GM21390 (cell line): Measurements from ENCODE around the gene KRTDAP.

Experiments
- ATAC-seq: cut with Tn5 transposase; IDR thresholded peaks from one replicate; pipeline ENCODE4 v1.9.1; 2021; ENCODE audit not compliant: unreplicated experiment

The KRTDAP gene

DNA sequence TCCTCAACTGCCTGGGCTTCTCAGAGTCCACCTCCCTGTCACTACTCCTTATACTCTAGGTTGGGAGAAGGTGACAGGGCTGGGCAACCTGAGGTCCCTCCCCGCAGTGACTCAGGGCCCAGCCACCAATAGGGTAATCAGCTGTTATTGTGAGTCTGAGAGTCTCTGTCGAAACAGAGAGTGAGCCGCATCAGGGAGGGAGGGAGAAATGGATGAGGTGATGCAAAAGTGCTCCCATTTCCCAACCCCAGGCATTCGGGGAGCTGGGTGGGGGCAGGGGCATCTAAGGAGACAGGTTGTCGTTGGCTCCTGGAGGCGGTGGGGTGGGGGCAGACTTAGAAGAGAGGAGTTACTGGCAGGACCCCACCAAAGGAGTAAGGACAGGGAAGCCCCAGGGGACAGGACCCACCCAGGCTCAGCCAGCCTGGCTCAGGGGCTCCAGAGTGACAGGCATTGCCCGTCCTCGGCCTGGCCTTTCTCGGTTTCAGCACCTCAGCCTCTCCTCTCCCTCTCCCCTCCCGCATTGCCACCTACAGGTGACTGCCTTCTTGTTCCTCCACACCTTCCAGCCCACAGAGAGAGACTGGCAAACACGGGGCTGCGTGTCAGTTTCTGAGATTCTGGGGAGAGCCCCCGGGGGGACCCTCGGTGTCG lies 23.5 kb upstream of the KRTDAP start, which contains the start of gene DMKN:
DMKN (minus strand) TSS at position 22 of the 654 bp plus-strand sequence. CDS start 174 bp downstream, outside the sequence.
- no peak for ATAC-seq

DNA sequence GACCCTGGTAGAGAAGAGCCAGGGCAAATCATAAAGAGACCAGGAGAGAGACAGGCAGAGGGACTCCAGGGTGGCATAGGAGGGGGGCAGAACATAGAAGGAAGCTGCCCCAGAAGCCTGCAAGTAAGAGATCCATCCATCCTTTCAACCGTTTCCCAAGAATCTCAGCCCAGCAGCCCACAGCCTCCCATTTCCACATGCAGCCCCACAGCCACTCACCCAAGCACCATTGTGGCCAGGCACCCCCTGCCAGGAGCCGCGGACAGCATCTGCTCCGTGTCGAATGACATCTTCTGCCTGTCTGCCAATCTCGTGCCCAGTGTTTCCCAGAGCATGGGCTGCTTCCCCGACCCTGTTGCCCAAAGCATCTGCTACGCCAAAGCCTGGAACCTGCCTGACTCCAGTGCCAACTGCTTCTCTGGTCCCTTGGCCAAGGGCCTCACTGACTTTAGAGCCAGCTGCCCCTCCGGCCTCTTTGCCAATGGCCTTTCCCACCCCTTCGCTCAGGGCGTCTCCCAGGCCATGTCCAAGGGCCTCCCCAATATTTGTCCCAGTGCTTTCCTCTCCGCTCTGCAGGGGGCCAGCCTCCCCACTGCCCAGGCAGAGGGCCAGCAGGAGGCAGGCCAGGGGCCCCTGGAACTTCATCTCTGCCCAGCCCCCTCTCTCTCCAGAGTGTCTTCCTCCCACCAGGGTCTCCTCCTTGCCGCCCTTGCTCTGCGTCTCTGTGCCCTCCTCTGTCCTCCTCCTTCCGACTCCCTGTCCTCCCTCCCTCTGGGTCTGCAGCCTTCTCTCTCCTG lies 22.8 kb upstream of the KRTDAP start:
- no peak for ATAC-seq

DNA sequence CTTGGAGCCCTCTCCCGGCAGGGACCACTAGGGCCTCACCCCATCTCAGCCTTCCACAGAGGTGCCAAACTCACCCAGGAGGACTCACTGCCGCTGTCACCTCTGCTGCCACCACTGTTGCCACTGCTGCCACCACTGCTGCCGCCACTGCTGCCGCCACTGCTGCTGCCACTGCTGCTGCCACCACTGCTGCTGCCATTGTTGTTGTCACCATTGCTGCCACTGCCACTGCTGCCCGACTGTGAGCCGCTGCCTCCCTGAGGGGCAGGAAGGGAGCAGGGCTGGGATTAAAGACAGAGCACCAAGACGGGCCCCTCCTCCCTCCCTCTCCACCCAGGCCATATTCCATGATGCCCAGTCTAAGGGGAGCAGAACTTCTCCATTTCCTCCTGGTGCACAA lies 21.1 kb upstream of the KRTDAP start:
- no peak for ATAC-seq

DNA sequence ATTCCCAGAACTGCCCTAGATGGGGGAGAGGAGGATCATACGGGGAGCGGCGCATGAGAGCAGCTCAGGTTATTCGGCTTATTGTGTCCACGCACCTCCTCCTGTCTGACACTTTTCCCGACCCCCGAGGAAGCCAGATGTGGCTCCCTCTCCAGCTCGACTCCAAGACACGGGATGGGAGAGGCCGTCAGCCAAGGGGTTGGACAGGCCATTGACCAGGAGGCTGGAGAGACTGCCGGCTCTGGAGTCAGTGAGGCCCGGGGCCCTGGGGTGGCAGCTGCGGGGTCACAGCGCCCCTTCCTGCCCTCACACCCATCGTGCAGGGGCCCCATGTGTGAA lies 20.3 kb upstream of the KRTDAP start:
- no peak for ATAC-seq

DNA sequence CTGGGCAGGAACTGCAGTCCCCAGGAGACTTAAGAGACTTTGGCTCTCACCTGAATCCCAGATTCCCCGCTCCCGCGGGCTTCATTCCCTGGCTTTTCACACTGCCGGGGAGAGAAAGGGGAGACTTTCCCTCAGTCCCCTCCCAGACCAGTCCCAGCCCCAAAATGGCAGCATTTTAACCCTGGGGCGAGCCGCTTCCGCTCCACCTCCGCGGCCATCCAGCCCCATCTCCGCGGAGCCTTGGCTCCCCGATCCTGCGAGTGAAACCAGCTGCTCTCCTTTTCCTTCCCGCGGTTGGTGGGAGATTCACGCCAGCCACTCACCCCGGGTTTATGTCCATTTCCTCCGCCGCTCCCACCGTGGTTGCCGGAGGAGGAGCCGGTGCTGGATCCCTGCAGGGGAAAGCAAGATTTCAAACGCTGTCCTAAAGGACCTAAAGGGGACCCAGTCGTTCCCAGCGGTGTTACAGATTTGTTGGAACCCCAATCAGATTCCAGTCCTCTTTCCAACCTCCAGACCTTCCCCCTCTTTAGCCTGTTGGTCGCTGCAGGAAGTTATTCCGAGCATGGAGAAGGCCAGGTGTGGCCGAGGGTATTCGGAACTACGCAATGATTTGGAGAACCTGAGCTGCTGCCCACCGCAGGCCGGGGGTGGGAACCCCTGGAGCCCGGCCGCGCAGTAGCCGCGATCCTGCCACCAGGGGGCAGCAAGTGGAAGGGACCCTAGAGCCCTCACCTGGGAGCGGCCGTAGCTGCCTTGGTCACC lies 19.8 kb upstream of the KRTDAP start:
- no peak for ATAC-seq

DNA sequence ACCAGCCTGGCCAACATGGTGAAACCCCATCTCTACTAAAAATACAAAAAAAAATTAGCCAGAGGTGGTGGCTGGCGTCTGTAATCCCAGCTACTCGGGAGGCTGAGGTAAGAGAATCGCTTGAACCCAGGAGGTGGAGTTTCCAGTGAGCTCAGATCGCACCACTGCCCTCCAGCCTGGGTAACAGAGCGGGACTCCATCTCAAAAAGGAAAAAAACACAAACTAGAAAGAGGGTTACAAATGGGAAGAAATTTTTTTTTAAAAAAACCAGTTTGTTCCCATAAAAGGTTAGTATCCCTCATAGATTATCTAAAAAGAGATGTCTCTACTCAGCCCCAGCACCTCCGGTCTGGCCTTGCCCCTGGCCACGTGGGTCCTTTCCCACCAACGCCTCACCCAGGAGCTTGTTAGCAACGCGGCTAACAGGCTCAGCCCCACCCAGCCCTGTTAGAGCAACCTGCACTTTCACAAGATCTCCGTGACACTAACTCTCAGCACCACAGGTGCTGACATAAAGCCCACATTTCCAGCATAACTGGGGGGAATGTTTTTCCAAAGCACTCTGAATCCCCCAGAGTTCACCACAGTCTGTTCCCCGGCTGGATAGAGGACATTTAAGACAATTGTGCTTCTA lies 18.9 kb upstream of the KRTDAP start:
- ATAC-seq: no peak

DNA sequence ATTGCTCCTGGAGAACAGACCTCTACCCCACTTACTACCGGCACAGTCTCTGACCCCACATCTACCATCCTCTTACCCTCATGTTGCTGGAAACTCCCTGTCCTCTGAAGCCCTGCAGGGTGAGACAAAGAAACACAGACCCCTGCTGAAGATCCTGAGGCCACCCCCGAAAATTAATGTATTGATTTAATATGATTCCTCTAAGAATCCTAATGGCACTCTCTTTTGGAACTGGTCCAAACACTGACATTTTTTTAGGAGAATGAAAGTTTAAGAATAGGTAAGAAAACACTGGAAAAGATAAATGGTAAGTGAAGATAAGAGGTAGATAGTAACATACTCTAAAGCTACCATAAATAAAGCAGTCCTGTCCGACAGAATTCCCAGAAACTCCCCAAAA lies 17.9 kb upstream of the KRTDAP start:
- no peak for ATAC-seq

DNA sequence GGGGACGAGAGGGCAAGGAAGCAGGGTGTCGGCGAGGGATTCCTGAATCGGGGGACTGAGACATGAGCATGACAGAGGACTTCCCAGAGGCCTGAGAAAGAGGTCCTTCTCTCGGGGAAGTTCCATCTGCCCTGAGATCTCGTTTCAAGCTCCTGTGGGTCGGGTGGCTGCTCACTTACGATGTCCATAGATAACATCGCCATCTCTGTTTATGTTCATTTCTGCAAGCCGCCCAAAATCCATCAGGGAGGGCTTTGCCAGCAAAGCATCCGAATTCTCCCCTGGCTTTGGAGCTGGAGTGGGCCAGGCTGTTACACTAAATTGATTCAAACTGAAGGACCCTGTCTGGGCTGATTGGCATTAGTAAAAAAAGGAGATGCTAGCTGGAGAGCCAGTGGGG lies 17.3 kb upstream of the KRTDAP start:
- no peak for ATAC-seq

DNA sequence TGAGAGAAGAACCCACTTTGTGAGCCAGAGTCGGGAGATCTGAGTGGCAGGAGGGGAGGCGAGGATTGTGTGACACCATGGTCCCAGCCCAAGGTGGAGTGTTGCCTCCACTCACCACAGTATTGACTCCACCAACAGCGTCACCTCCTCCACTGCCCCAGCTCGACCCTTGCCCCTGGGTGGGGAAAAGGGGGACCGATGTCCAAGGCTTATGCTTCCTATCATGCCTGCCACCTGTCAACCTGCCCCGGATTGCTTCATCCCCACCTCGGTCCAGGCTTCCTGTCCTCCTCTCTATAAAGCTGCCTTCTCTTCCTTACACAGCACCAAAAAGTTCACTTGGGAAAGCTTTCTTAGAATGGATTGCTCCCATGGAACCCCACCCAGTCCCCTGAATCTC lies 15.7 kb upstream of the KRTDAP start:
- ATAC-seq: no peak

DNA sequence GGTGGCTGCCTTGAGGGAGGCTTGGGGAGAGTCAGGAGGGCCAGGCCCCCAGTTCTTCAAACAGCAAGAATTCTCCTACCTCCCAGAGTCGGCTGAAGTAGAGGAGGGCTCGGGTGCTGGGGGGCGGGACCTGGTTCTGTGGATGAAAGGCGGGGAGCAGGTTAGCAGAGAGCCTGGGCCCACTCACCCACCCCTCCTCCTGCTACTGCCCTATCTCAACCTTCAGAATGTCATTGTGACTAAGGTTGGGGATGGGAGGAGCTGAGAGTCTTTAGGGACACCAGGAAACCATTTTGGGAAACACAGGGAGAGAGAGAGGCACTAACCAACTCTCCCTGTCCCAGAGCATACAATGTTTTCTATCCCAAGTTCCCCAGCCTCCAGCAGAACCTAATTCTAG lies 12.5 kb upstream of the KRTDAP start:
- no peak for ATAC-seq

DNA sequence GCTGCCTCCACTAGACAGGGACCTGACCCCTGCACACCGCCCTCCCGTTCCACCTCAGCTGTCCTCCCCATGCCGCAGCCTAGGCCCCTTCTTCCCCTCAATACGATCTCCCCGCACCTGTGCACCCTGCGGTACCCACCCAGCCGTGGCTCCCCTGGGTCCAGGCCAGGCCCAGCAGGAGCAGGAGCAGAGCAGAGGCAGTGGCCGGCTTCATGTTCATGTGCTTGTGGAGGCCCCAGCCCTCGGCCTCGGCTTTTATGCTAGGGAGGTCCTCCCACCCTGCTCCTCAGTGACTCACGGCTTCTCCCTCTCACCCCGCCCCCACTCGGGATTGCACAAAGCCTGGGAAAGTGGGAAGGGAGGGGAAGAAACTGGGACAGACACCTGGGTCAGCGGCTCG lies 11.4 kb upstream of the KRTDAP start:
- no peak for ATAC-seq

DNA sequence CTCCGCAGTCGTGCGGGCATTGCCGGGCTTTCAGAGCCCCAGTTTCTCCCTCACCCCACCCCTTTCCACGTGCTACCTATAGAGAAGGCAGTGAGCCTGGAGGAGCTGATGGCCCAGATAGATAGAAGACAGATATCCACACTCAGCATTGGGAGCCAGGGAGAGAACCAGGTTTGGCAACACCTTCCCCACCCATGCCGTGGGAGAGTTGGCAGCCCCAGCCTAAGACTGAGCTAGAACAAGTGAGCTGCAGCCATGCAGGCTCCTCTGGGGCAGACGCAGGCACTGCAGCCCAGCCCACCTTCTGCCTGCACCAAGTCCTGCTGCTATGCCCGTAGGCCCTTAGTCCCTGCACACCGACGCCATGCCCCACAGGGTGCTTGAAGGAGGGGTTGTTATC lies 10.3 kb upstream of the KRTDAP start:
- ATAC-seq: no peak

DNA sequence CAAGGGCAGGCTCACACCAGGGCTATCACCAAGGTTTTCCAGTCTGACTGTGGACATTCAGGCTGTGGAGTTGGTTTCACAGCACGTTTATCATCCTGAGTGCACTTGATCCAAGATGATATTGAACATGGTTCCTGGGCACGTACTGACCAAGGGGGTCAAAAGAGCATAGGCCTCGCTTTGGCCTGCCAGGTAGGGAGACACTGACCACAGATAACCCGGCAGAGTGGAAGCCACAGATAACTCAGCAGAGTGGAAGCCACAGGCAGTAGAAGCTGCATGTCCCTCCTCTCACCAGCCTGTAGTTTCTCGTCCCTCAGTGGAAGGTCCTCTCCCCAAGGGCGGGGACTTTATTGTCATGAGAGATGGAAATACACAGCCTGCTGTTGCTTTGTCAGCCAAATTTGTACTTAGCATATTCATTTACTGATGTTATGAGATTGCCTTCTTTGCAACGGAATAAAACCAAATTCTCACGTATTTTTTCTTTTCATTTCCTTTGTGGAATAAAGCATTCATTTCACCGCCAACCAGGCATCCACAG lies 8.8 kb upstream of the KRTDAP start:
- ATAC-seq: no peak

DNA sequence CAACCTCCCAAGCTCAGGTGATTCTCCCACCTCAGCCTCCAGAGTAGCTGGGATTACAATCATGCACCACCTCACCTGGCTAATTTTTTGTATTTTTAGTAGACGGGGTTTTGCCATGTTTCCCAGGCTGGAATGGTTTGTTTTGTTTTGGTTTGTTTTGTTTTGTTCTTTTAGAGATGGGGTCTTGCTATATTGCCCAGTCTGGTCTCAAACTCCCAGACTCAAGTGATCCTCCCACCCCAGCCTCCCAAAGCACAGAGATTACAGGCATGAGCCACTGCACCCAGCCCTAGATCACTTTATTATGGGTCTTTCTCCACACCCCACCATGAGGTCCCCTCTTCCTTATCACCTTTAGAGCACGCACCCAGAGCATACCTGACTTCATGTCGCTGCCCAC lies 8.0 kb upstream of the KRTDAP start:
- no peak for ATAC-seq

DNA sequence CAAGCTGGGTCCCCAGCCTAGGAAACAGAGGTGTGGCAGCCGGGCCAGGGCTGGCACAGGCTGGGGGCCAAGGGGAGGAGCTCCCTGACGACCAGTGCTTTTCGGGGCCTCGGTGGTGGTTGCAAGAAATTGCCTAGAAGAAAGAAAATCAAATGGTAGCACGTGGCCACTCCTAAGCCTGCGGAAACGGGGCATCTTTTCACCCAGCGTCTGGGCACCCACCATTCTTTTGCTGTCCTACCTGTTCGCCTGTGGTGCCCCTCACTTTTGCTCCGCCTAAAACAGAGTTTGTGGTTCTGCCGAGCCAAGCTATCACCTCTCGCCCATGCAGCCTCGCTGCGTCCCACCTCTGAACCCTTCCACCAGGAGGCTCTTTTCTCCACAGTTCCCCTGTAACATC lies 7.1 kb upstream of the KRTDAP start:
- no peak for ATAC-seq

DNA sequence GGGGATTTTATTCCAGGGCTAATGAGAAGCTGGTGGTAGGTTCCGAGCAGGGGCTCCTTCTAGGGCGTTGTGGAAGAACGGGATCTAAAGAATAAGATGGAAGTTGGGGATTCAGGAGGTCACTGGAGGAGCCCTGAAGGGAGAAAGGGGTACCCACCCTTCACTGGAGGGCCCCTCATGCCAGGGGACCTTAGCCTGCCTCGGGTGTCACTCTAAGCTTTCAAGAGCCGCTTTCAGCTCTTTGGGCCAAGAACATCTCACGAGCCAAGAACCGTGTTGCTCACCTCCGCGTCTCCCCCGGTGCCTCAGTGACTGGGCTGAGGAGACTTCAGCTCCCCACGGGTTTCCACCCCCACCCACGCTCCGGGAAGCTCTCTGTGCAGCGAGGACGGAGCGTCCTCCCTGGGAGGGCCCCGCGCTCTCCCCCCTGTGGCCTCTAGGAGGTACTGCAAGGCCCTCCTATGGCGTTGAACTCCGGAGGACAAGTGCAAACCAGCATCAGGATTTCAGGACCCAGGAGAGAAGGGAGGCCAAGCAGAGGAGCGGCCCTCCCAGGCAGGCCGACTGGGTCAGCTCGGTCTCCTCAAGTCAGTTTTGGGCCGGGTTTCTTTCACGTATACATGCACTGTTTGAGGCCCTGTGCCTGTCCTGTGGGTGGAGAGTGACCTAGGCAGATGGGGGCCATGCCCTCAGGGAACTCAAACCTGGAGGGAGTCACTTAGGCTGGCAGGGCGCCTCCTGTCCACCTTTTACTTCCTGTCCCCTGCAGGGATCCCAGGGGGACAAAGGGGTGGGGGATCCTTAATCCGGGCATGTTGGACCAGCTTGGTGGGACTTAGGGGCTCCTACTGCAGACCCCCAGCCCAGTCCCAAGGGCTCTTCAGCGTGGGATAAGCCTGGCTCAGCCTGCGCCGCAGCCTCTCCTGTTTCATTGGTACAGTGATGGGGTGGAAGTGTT lies 5.1 kb upstream of the KRTDAP start:
- ATAC-seq: no peak

DNA sequence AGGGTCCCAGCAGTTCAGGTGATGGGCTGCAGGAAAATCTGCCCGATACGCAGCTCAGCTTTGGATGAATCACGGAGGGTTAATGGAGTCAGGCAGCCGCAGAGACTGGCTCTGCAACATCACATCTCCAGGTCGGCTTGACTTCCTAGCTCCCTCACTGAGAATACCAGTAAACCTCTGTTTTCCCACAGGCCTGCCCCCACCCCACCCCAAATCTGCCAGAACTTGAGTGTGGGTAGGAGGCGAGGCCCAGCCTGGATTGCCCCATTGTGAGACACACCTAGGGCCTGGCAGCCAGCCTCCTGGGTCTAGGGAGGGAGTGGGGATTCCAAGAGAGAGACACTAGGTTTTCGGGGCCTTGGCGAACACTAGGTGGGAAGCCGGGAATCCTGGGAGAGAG lies 3.7 kb upstream of the KRTDAP start:
- no peak for ATAC-seq

DNA sequence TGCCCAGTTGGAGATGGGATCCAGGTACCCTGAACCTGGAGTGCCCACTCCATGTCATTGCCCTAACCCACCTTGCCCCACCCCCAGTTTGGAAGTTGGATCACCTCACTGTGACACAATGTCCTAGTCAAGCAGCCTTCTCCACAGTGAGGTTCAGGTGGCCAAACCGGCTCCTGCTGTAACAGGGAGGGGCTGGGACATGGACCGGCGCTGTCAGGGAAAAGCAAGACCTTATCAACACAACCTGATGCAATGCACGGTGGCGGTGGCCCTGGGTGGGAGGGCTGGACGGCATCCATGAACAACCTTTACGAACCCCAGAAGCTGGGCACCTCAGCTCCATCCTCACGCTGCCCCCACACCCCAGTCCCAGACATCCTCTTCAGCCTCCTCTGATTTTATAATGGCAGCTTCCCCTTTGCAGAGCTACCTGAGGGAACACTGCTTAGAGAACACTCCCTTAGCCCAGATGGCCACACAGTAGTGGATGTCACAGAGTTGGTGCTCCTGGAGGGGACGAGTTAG lies 1.6 kb upstream of the KRTDAP start:
- ATAC-seq: no peak

DNA sequence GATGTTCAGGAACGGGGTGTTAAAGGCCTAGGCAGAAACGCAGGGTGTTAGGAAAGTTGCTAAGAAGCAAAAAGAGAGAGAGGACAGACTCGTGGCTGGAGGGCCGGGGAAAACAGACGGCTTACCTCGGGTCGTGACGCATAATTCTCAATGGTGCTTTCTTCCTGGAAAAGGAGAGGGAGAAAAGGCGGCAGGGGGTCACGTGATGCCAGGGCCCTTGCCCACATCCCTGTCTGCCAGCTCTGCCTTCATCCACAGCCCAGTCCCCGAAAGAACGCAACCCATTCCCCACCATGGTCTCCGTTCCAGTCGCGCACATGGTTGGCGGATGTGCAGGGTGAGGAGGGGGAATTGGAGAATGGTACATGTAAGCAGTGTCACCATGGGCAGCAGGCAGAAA lies 1.6 kb downstream of the KRTDAP start:
- no peak for ATAC-seq

DNA sequence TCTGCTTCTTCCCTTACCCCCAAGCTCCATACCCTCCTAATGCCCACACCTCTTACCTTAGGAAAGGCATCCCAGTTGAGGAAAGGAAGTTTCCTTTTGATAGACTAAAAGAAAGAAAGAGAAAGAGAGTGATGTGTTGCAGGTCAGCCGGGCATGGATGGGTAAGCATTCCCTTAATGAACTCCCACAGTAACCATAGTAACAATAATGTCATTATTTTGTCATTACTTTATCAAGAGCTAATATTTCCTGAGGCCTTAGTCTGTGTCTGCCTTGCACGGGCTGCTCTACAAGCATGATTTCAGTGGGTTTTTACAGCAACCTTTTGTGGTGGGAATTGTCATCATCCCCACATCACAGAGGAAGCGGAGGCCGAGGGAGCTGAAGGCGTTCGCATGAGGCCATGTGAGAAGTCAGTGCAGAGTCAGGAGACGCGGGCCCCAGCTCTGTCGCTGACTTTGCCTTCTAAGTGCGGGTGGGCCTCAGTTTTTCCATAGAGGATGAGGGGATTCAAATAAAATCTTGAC lies 2.5 kb downstream of the KRTDAP start:
- ATAC-seq: no peak
